Adipocyte (in vitro differentiated cells): Measurements from ENCODE around the gene DIO1.
A peak's percentile ranks its signal among the peaks of the same experiment; 100 is the strongest.

ENCODE experiments used
- DNase-seq: peaks from one replicate; pipeline ENCODE4 v3.0.0-alpha.2; 2015; ENCODE audit warnings: low read depth
- H3K27me3 ChIP-seq: replicated peaks from 2 replicates; pipeline ENCODE4 v1.7.0; 2013; ENCODE audit warnings: mild to moderate bottlenecking, low read length, moderate library complexity; ENCODE audit not compliant: control insufficient read depth, insufficient read depth
- H3K36me3 ChIP-seq: 2 replicates; pipeline ENCODE4 v1.7.0; 2013; ENCODE audit warnings: low read length, mild to moderate bottlenecking, moderate library complexity; ENCODE audit not compliant: control insufficient read depth, insufficient read depth, severe bottlenecking
- H3K4me1 ChIP-seq: 2 replicates; pipeline ENCODE4 v1.7.0; 2013; ENCODE audit warnings: mild to moderate bottlenecking, low read length, moderate library complexity; ENCODE audit not compliant: control insufficient read depth, insufficient read depth
- H3K4me3 ChIP-seq: 2 replicates; pipeline ENCODE4 v1.7.0; 2013; ENCODE audit warnings: mild to moderate bottlenecking, low read length, moderate library complexity
- H3K9ac ChIP-seq: 2 replicates; pipeline ENCODE4 v1.7.0; 2013; ENCODE audit warnings: mild to moderate bottlenecking, low read length, moderate library complexity
- H3K9me3 ChIP-seq: 2 replicates; pipeline ENCODE4 v1.7.0; 2013; ENCODE audit warnings: mild to moderate bottlenecking, low read length, moderate library complexity; ENCODE audit not compliant: control insufficient read depth

The DIO1 gene

DNA sequence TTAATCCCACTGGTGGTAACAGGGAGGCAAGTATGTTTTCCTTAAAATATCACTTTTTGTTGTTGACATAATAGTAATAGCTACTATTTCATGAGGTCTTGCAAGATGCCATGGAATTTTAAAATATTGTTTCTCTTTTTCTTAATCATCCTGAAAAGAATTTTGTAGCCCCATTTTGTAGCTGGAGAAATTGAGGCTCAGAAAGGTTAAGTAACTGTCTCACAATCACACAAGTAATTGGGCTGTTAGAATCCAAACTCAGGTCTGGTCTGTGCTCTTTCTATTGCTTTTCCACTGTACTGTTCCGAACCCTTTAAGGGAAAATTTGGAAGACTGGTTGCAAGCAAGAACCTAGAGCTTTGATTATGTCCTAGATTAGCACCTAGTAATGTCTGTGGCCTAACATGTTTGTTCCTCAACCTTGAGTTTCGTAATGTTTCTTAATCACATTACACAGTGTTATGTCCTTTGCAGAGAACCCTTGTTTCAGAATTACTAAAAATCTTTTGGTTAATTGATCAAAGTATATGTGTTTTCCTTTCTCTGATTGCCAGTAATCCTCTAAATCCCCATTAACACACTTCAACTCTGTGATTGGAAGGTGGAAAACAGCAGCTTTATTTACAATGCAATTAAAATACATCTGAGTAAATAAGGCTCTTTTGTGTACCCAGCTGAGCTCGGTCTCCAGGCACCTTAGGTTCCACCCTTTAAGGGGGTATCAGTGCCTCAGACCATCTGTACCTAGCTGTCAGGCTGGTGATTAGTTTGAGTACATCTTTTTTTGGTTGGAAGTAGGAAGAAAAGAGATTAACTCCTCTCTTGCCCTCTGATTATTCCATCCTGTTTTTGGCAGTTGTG is 62.6 kb downstream of the DIO1 start:
- peaks cover 19% of the 10 kb centered on the region for H3K4me1 ChIP-seq
- no peaks in the 10 kb centered on the region for H3K9me3 ChIP-seq
- peaks cover 41% of the 10 kb centered on the region for H3K36me3 ChIP-seq
- no peaks in the 10 kb centered on the region for H3K27me3 ChIP-seq
- peak; percentile 54 for DNase-seq
- peak overlapping the region; percentile 30 for H3K4me3 ChIP-seq
- peak overlapping the region; percentile 53 for H3K9ac ChIP-seq

DNA sequence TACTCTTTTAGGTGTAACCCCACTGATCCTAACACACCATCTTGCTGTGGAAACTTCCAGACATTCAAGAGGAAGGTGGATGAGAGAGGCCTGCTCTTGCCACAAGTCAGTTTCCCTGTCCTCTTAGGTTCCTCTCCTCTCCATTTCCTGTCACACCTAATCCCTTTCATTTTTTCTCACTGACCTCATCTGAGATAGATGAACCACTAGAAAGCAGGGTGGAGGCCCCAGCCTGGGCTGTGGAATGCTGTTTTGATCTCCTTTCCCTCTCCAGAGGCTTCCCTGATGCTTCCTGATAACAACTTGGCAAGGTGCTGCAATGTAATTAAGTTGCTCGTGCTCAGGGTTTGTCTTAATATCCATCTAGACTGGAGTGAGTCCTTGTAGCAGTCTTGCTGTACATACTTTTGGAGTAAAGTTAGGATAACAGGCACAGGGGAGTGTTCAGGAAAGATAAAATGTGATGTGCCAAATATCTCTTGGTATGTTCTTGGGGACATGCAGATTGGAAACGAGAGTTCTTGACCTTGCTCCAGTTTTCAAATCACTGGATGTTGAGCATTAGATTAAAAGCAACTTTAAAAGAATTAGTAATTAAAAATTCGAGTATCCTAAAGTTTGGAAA is 63.3 kb downstream of the DIO1 start:
- H3K9ac ChIP-seq: peak overlapping the region; percentile 53
- H3K9me3 ChIP-seq: no peaks in the 10 kb centered on the region
- H3K4me3 ChIP-seq: peak overlapping the region; percentile 30
- peaks cover 42% of the 10 kb centered on the region for H3K36me3 ChIP-seq
- peak; percentile 55 for DNase-seq
- peaks cover 19% of the 10 kb centered on the region for H3K4me1 ChIP-seq
- no peaks in the 10 kb centered on the region for H3K27me3 ChIP-seq

DNA sequence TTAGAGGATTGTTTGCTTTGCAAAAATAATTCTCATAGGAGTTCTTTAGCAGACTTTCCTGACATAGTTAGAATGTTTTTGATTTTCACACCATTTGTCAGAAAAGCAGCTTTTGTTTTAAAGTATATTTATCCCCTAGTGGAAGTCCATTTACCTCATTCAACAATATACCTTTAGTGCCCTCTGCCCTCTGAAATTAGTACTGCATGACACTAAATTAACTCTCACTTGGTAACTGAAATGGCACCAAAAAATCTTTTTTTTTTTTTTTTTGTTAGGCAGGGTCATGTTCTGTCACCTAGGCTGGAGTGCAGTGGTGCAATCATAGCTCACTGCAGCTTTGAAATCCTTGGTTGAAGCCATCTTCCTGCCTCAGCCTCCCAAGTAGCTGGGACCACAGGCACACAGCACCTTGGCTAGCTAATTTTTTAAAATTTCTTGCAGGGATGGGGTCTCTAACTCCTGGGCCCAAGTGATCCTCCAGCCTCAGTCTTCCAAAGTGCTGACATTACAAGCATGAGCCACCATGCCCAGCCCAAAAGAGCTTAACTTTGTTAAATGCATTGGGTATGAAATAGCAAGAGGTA is 65.8 kb downstream of the DIO1 start:
- Histone ChIP-seq H3K9me3 (no peaks in the 10 kb centered on the region), H3K36me3 (peaks cover 53% of the 10 kb centered on the region), H3K4me1 (peaks cover 19% of the 10 kb centered on the region), H3K9ac (peak overlapping the region; percentile 14), H3K4me3 (no peak overlapping the region), H3K27me3 (no peaks in the 10 kb centered on the region)
- DNase-seq: no peak
